Sigmoid colon (tissue), 7 donors: Measurements from ENCODE around the gene DLX1. TPM values are rescaled to one million over a fixed set of nuclear protein-coding genes. Genes with fewer than 3 reads are reported as not detected.

Source experiments
- DNase-seq: peaks from one replicate; pipeline ENCODE4 v3.0.0-alpha.2; 2019
- H3K27ac ChIP-seq, 4 donors: fragments of 200-600 bp; sonication (generic); one replicate each; pipeline ENCODE4 v1.5.1; 2016 to 2019; ENCODE audit warnings: mild to moderate bottlenecking in 1 of 4
- H3K27me3 ChIP-seq, 3 donors: fragments of 200-600 bp; sonication (generic); one replicate each; pipeline ENCODE4 v1.5.1; 2019; ENCODE audit warnings: mild to moderate bottlenecking in 1 of 3
- H3K36me3 ChIP-seq, 4 donors: fragments of 200-600 bp; sonication (generic); one replicate each; pipeline ENCODE4 v1.5.1; 2016 to 2019
- H3K4me1 ChIP-seq, 4 donors: fragments of 200-600 bp; sonication (generic); one replicate each; pipeline ENCODE4 v1.5.1; 2017 to 2019
- H3K4me3 ChIP-seq, 4 donors: fragments of 200-600 bp; sonication (generic); one replicate each; pipeline ENCODE4 v1.5.1; 2017 to 2019; ENCODE audit warnings: mild to moderate bottlenecking in 2 of 4, moderate library complexity in 1 of 4
- H3K9me3 ChIP-seq, 4 donors: fragments of 200-600 bp in 3 of 4; sonication (generic) in 3 of 4; one replicate each; pipeline versions ENCODE4 v1.5.1 to v1.6.1; 2013 to 2019
- EP300 ChIP-seq, 4 donors: sonication (generic); formaldehyde crosslinking; IDR thresholded peaks; one replicate each; pipeline ENCODE4 v1.6.1; 2017; ENCODE audit warnings: antibody characterized with exemption in 4 of 4
- POLR2A ChIP-seq, 2 donors: fragments of 450-650 bp; IDR thresholded peaks; one replicate each; pipeline ENCODE4 v1.6.1; 2016; ENCODE audit warnings: antibody characterized with exemption in 2 of 2, mild to moderate bottlenecking in 2 of 2, moderate library complexity in 2 of 2
- POLR2AphosphoS5 ChIP-seq, 4 donors: sonication (generic); formaldehyde crosslinking; IDR thresholded peaks; one replicate each; pipeline ENCODE4 v1.6.1; 2017; ENCODE audit warnings: antibody characterized with exemption in 4 of 4
- WGBS, 2 donors: extraction: QIAGEN DNeasy Blood & Tissue Kit; methylation state at CpG; one replicate each; pipeline ENCODE4 v1.1.7; 2013; 5-methylcytosine and 5-hydroxymethylcytosine counted together
- intact Hi-C: fragments of 100-400 bp; cut with DNase I; formaldehyde crosslinking; loops from one replicate; pipeline ENCODE4 v1.15.1; 2023
- polyA plus RNA-seq, 3 donors: library from polyadenylated mRNA; stranded (reverse); fragments of 200-250 nt; gene quantifications; one replicate each; pipeline ENCODE4 v1.2.3, GENCODE V29; 2013
- total RNA-seq, 4 donors: library from RNA; depleted of rRNA; stranded (reverse); fragments of >200 nt; gene quantifications; one replicate each; pipeline ENCODE4 v1.1.0, GENCODE V29; 2016
- TF ChIP-seq, protein P1 (sequence below), 4 experiments: fragments of 450-650 bp in 3 of 4; fragments of 200-600 bp in 1 of 4; IDR thresholded peaks; one replicate each; pipeline ENCODE4 v1.5.1; 2016 to 2019; ENCODE audit warnings: antibody characterized with exemption in 4 of 4, mild to moderate bottlenecking in 3 of 4, moderate library complexity in 2 of 4
- donor health status: healthy with polysubstance abuse.
- donor health status: Bipolar disorder and iron deficiency.
- donor health status: healthy.

DLX1 gene
- total and polyA plus RNA-seq, 7 donors = 0.22 to 1.1 (median 0.49) TPM; not detected in 2

DNA sequence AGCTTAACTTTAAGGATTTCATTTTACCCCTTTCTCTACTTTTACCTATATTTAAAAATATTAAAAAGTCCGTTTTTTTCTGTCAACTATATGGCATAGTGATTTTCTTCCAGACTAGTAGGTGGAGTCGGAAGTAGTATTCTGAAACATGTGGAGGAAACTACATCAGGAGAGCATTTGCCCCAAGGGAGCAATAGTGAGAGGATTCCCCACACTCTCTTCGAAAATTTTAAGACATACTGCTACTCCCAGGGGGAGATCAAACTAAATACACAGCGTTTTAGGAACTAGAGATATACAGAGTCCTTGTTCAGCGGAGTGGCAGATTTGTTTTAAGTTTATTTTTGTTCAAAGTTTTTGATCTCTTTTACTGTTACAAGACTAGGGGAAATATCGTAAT lies 45.0 kb upstream of the DLX1 start:
- H3K36me3 ChIP-seq = no peaks in the 10 kb centered on the region
- no peak overlapping the region for H3K4me3 ChIP-seq
- intact Hi-C loops = no loop called here
- H3K27ac ChIP-seq = no peak overlapping the region
- H3K27me3 ChIP-seq = no peaks in the 10 kb centered on the region
- 79 to 91% methylated on average over 6 of the region's 6 CpGs for WGBS, 2 donors
- no peak for DNase-seq
- H3K4me1 ChIP-seq = no peaks in the 10 kb centered on the region
- no peaks in the 10 kb centered on the region for H3K9me3 ChIP-seq
- no peak for TF ChIP-seq EP300 (IDR thresholded peaks at IDR 0.05)
- TF ChIP-seq POLR2AphosphoS5 (IDR thresholded peaks at IDR 0.05) = no peak
- TF ChIP-seq POLR2A (IDR thresholded peaks at IDR 0.05) = no peak
- TF ChIP-seq, protein P1, sequence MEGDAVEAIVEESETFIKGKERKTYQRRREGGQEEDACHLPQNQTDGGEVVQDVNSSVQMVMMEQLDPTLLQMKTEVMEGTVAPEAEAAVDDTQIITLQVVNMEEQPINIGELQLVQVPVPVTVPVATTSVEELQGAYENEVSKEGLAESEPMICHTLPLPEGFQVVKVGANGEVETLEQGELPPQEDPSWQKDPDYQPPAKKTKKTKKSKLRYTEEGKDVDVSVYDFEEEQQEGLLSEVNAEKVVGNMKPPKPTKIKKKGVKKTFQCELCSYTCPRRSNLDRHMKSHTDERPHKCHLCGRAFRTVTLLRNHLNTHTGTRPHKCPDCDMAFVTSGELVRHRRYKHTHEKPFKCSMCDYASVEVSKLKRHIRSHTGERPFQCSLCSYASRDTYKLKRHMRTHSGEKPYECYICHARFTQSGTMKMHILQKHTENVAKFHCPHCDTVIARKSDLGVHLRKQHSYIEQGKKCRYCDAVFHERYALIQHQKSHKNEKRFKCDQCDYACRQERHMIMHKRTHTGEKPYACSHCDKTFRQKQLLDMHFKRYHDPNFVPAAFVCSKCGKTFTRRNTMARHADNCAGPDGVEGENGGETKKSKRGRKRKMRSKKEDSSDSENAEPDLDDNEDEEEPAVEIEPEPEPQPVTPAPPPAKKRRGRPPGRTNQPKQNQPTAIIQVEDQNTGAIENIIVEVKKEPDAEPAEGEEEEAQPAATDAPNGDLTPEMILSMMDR (IDR thresholded peaks at IDR 0.05) = no peak

DNA sequence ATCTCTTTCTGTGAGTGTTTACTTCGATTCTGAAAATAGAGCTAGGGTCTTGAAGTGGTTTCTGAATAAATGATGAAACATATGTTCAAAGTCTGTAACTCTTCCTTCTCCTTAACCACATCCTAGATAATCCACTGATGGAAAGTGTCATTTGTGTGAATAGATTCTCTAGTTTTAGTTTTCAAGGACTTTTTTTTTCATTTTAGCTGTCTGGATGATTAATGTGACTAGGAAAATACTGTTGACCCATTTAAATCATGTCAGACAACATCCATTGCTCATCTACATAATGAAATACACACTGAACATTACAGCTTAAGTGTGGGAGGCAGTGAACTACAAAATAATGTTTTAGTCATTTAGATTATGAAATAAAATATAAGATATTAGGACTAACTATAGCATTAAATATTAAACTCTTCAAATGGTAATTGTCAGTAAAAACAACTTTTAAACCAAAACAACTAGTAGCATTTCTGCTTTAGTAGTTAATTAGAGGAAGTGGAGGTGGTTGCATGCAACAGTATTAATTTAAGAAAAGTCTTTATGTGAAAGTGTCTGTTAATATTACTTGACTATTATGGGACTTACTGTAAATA lies 39.1 kb upstream of the DLX1 start:
- no peaks in the 10 kb centered on the region for H3K36me3 ChIP-seq
- no peaks in the 10 kb centered on the region for H3K4me1 ChIP-seq
- TF ChIP-seq, protein P1 (IDR thresholded peaks at IDR 0.05) = no peak
- TF ChIP-seq EP300 (IDR thresholded peaks at IDR 0.05) (no peak), POLR2AphosphoS5 (IDR thresholded peaks at IDR 0.05) (no peak), POLR2A (IDR thresholded peaks at IDR 0.05) (no peak)
- no peaks in the 10 kb centered on the region for H3K27me3 ChIP-seq
- intact Hi-C loops = no loop called here
- 36 to 79% methylated on average over 1 of the region's 1 CpG for WGBS, 2 donors
- H3K4me3 ChIP-seq = no peak overlapping the region
- DNase-seq = no peak
- no peaks in the 10 kb centered on the region for H3K9me3 ChIP-seq
- H3K27ac ChIP-seq = no peak overlapping the region

DNA sequence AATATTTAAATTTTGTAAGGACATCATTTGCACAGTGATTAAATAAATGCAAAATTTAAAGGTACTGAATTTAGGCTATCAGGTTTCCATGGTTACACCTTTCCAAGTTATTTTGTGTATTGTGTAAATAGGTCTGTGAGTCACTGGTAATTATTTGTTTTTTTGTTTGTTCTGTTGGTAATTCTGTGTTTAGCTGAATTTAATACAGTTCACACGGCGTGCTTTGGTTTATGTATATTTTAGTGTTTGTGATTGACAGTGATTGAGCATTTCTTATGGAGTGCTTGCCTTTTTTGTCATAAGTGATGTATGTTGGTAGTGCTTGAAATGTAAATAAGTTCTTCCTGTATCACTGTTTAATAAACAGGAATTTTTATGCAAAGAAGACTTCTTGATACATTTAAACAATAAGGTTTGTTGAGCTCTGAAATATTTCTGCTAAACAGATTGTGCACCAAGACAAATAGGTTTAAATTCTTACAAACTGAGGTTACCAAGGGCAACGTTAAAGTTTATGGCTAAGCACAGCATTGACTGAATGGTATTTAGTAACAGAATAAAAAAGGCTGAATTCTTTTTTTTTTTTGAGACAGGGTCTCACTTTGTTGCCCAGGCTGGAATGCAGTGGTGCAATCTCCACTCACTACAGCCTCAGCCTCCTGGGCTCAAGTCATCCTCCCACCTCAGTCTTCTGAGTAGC lies 38.3 kb upstream of the DLX1 start:
- Histone ChIP-seq H3K4me3 (no peak overlapping the region), H3K9me3 (no peaks in the 10 kb centered on the region), H3K27me3 (no peaks in the 10 kb centered on the region), H3K4me1 (no peaks in the 10 kb centered on the region), H3K27ac (no peak overlapping the region), H3K36me3 (no peaks in the 10 kb centered on the region)
- WGBS, 2 donors = 56 to 68% methylated on average over 3 of the region's 3 CpGs
- intact Hi-C loops = no loop called here
- DNase-seq = no peak
- TF ChIP-seq POLR2A (IDR thresholded peaks at IDR 0.05) (no peak), POLR2AphosphoS5 (IDR thresholded peaks at IDR 0.05) (no peak), EP300 (IDR thresholded peaks at IDR 0.05) (no peak)
- TF ChIP-seq, protein P1 (IDR thresholded peaks at IDR 0.05) = no peak

DNA sequence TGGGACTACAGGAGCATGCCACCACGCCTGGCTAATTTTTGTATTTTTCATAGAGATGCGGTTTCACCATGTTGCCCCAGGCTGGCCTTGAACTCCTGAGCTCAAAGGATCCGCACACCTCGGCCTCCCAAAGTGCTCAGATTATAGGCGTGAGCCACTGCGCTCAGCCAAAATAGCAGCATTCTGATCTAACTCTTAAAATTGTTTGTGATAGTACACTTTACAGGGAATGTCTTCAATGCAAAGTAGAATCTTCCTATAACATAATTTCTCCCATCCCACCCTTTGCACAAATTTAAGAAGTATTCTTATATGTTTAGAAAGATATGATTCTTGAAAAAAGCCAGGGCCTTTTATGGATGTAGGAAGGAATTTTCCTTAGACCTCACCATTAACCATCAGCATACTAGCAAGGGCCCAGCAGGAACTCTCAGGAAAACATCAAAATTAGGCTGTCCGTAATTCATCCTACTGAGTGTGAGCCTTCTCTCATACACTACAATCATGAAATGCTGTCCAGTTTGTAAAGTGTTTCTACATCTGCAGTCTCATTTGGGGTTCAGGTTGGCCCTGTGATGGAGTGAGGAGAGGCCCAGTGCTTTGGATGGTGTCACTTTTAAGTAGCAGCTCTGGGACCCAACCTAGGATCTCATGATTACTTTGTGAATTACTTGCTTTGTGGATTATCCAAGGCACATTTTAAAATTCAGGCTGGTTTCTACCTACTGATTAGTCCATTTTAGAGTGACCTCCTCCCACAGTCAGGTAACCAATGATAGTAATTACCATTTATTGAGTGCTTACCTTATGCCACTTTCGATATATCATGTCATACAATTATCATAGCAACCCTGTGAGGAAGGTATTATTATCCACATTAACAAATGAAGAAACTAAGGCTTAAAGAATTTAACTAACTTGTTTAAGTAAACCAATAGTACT lies 37.5 kb upstream of the DLX1 start:
- Histone ChIP-seq H3K4me3 (no peak overlapping the region), H3K27me3 (no peaks in the 10 kb centered on the region), H3K4me1 (no peaks in the 10 kb centered on the region), H3K27ac (no peak overlapping the region), H3K9me3 (no peaks in the 10 kb centered on the region), H3K36me3 (no peaks in the 10 kb centered on the region)
- 94 to 96% methylated on average over 8 of the region's 8 CpGs for WGBS, 2 donors
- intact Hi-C loops = no loop called here
- DNase-seq = no peak
- no peak for TF ChIP-seq POLR2AphosphoS5 (IDR thresholded peaks at IDR 0.05)
- TF ChIP-seq EP300 (IDR thresholded peaks at IDR 0.05) = no peak
- TF ChIP-seq POLR2A (IDR thresholded peaks at IDR 0.05) = no peak
- TF ChIP-seq, protein P1 (IDR thresholded peaks at IDR 0.05) = no peak
